B cell (primary cell): Measurements from ENCODE around the gene KSR1. TPM values are rescaled to one million over a fixed set of nuclear protein-coding genes. Genes with fewer than 3 reads are reported as not detected.

ENCODE experiments used
- ATAC-seq: fragments of 200-7000 bp; cut with Tn5 transposase; one replicate; pipeline ENCODE4 v1.10.0; 2021; ENCODE audit warnings: low read depth, mild to moderate bottlenecking, moderate number of reproducible peaks, moderate library complexity
- CTCF ChIA-PET: fragments of 350-600 bp; sonication (Branson Sonifier 250); formaldehyde crosslinking; loops from one replicate; lab custom pipeline; 2021; ENCODE audit warnings: antibody characterized with exemption, inconsistent platforms; lab: Charles Lee
- POLR2A ChIA-PET: fragments of 350-600 bp; sonication (Branson Sonifier 250); formaldehyde crosslinking; loops from one replicate; lab custom pipeline; 2021; ENCODE audit warnings: antibody characterized with exemption; lab: Charles Lee
- DNase-seq: peaks from one replicate; pipeline ENCODE4 v3.0.0; 2013
- H2AFZ ChIP-seq: 2 replicates; pipeline ENCODE4 v1.6.1; 2012; ENCODE audit warnings: mild to moderate bottlenecking, low read depth, low read length; ENCODE audit not compliant: insufficient read depth, poor library complexity, severe bottlenecking
- H3K27ac ChIP-seq, 2 donors: 1 replicate in 1 of 2; 2 replicates in 1 of 2; pipeline ENCODE4 v1.5.1; 2012 to 2013; ENCODE audit warnings: low read length in 2 of 2, mild to moderate bottlenecking in 2 of 2, moderate library complexity in 1 of 2
- H3K27me3 ChIP-seq, 4 experiments: fragments of 200-600 bp in 1 of 4; sonication (generic) in 1 of 4; replicated peaks in 1 of 4; 1 replicate in 2 of 4; 2 replicates in 2 of 4; pipeline versions ENCODE4 v1.6.1 to v1.7.0; 2013 to 2016; ENCODE audit warnings: low read length in 3 of 4, mild to moderate bottlenecking in 2 of 4, mixed read lengths in 1 of 4, moderate library complexity in 1 of 4; ENCODE audit not compliant: insufficient read depth in 4 of 4, control insufficient read depth in 3 of 4; ENCODE audit errors: control extremely low read depth in 1 of 4
- H3K36me3 ChIP-seq, 2 experiments: replicated peaks in 1 of 2; 1 replicate in 1 of 2; 2 replicates in 1 of 2; pipeline versions ENCODE4 v1.6.1 to v1.7.1; 2013; ENCODE audit warnings: low read length in 1 of 2; ENCODE audit not compliant: insufficient read depth in 2 of 2, control insufficient read depth in 1 of 2; ENCODE audit errors: control extremely low read depth in 1 of 2, extremely low read depth in 1 of 2
- H3K4me1 ChIP-seq, 2 donors: fragments of 200-600 bp in 1 of 2; sonication (generic) in 1 of 2; 1 replicate in 1 of 2; 2 replicates in 1 of 2; pipeline versions ENCODE4 v1.5.1 to v1.6.1; 2013 to 2017; ENCODE audit warnings: low read length in 2 of 2; ENCODE audit not compliant: control insufficient read depth in 2 of 2, insufficient read depth in 2 of 2
- H3K4me2 ChIP-seq: replicated peaks from 2 replicates; pipeline ENCODE3; 2012; ENCODE audit warnings: mild to moderate bottlenecking, low read depth, low read length; ENCODE audit not compliant: poor library complexity, severe bottlenecking
- H3K4me3 ChIP-seq, 5 experiments: fragments of 200-600 bp in 1 of 5; sonication (generic) in 1 of 5; 1 replicate in 3 of 5; 2 replicates in 2 of 5; pipeline versions ENCODE4 v1.5.1 to v1.7.0; 2011 to 2016; ENCODE audit warnings: low read length in 4 of 5, mild to moderate bottlenecking in 4 of 5, low read depth in 2 of 5, control low read depth in 1 of 5, moderate library complexity in 1 of 5; ENCODE audit not compliant: insufficient read depth in 1 of 5; ENCODE audit errors: control extremely low read depth in 1 of 5, extremely low read depth in 1 of 5
- H3K79me2 ChIP-seq: fragments of 200-600 bp; sonication (generic); one replicate; pipeline ENCODE4 v1.6.0; 2016; ENCODE audit warnings: low read length; ENCODE audit not compliant: control insufficient read depth, insufficient read depth
- H3K9ac ChIP-seq: fragments of 200-600 bp; sonication (generic); 2 replicates; pipeline ENCODE4 v1.6.1; 2017; ENCODE audit warnings: mild to moderate bottlenecking, low read length, moderate library complexity
- H3K9me3 ChIP-seq, 3 donors: one replicate each; pipeline versions ENCODE4 v1.6.1 to v1.7.1; 2013; ENCODE audit warnings: low read length in 2 of 3; ENCODE audit not compliant: control insufficient read depth in 2 of 3, insufficient read depth in 1 of 3; ENCODE audit errors: control extremely low read depth in 1 of 3
- H4K20me1 ChIP-seq: 2 replicates; pipeline ENCODE4 v1.6.0; 2012; ENCODE audit warnings: mild to moderate bottlenecking, low read length; ENCODE audit not compliant: insufficient read depth, control insufficient read depth, poor library complexity, severe bottlenecking
- H3K27ac Mint-ChIP-seq: one replicate; pipeline ENCODE4 v1.8.0; 2021; ENCODE audit warnings: mixed read lengths
- H3K27me3 Mint-ChIP-seq: one replicate; pipeline ENCODE4 v1.8.0; 2021; ENCODE audit warnings: mixed read lengths
- H3K4me1 Mint-ChIP-seq: one replicate; pipeline ENCODE4 v1.8.0; 2021; ENCODE audit warnings: mixed read lengths
- H3K4me3 Mint-ChIP-seq: one replicate; pipeline ENCODE4 v1.8.0; 2021; ENCODE audit warnings: mixed read lengths
- H3K9me3 Mint-ChIP-seq: one replicate; pipeline ENCODE4 v1.8.0; 2022; ENCODE audit warnings: mixed read lengths; ENCODE audit not compliant: insufficient read depth
- EZH2 ChIP-seq: IDR thresholded peaks from 2 replicates; pipeline ENCODE4 v1.6.1; 2012; ENCODE audit warnings: borderline replicate concordance, low read depth, mild to moderate bottlenecking, moderate library complexity, low read length; ENCODE audit not compliant: insufficient read depth, poor library complexity, severe bottlenecking
- WGBS: methylation state at CpG from one replicate; pipeline ENCODE4 v1.1.5; 2013; ENCODE audit warnings: missing lambda C conversion rate; ENCODE audit not compliant: insufficient coverage; 5-methylcytosine and 5-hydroxymethylcytosine counted together
- intact Hi-C: fragments of 100-400 bp; cut with micrococcal nuclease; formaldehyde crosslinking; loops from one replicate; pipeline ENCODE4 v1.10.0; 2022
- polyA plus RNA-seq: library from polyadenylated mRNA; depleted of rRNA; stranded (reverse); fragments of >200 nt; gene quantifications from 2 replicates; pipeline ENCODE4 v1.2.3, GENCODE V29; 2012
- total RNA-seq, 2 donors: library from RNA; stranded (reverse); fragments of 120-200 nt in 1 of 2; gene quantifications; 1 replicate in 1 of 2; 2 replicates in 1 of 2; pipeline versions ENCODE4 v1.2.3 to v1.2.4, GENCODE V29; 2013 to 2022
- TF ChIP-seq, protein P1 (sequence below): fragments of 200-600 bp; IDR thresholded peaks from one replicate; pipeline ENCODE4 v1.8.0; 2022; ENCODE audit warnings: antibody characterized with exemption, mild to moderate bottlenecking

KSR1 gene
- total and polyA plus RNA-seq, 2 donors (not counting 1 experiment from before 2014, with no cell fraction given): 27.5 to 85.6 TPM

DNA sequence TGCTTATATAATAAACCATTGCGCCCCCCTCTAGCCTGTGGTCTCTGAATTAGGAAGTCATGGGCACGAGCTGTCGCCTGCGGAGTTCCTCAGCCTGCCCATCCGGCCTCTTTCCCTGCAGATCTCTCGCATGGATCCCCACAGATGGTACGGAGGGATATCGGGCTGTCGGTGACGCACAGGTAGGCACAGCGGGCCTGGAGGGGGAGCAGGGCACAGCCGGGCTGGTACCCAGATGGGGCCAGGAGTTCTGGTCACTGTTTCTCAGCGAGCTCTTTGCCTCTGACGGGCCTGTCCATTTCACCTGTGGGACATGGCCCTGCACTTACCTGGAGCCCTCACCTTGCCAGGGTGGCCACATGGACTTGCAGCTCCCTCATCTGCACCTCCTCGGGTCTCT, 132.1 kb downstream of the KSR1 start:
- no peaks in the 10 kb centered on the region for H3K27me3 ChIP-seq
- ChIA-PET CTCF (interaction anchor here (1.1 to 6.6 kb wide), 2 partner anchors 9 to 14 kb away, joined by 3 to 51 read pairs; no protein-coding TSS in a partner anchor), POLR2A (no interaction called here)
- Mint-ChIP-seq H3K4me3 (no peak overlapping the region), H3K9me3 (no peaks in the 10 kb centered on the region), H3K4me1 (peaks cover 11% of the 10 kb centered on the region), H3K27me3 (no peaks in the 10 kb centered on the region), H3K27ac (no peak overlapping the region)
- 96% methylated on average over 15 of the region's 15 CpGs for WGBS
- no peak overlapping the region for H2AFZ ChIP-seq
- H3K79me2 ChIP-seq: no peaks in the 10 kb centered on the region
- H3K9me3 ChIP-seq: no peaks in the 10 kb centered on the region
- H3K36me3 ChIP-seq: peaks cover 0 to 12% of the 10 kb centered on the region in 2 experiments
- no peaks in the 10 kb centered on the region for H4K20me1 ChIP-seq
- H3K4me1 ChIP-seq: peaks cover 0 to 14% of the 10 kb centered on the region in 2 donors
- no peak overlapping the region for H3K4me2 ChIP-seq
- no peak for TF ChIP-seq EZH2
- TF ChIP-seq, protein P1, sequence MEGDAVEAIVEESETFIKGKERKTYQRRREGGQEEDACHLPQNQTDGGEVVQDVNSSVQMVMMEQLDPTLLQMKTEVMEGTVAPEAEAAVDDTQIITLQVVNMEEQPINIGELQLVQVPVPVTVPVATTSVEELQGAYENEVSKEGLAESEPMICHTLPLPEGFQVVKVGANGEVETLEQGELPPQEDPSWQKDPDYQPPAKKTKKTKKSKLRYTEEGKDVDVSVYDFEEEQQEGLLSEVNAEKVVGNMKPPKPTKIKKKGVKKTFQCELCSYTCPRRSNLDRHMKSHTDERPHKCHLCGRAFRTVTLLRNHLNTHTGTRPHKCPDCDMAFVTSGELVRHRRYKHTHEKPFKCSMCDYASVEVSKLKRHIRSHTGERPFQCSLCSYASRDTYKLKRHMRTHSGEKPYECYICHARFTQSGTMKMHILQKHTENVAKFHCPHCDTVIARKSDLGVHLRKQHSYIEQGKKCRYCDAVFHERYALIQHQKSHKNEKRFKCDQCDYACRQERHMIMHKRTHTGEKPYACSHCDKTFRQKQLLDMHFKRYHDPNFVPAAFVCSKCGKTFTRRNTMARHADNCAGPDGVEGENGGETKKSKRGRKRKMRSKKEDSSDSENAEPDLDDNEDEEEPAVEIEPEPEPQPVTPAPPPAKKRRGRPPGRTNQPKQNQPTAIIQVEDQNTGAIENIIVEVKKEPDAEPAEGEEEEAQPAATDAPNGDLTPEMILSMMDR: no peak
- H3K27ac ChIP-seq: no peak overlapping the region
- H3K4me3 ChIP-seq: no peak overlapping the region
- H3K9ac ChIP-seq: no peak overlapping the region
- DNase-seq (no peak), ATAC-seq (no peak)
- intact Hi-C loops: no loop called here

DNA sequence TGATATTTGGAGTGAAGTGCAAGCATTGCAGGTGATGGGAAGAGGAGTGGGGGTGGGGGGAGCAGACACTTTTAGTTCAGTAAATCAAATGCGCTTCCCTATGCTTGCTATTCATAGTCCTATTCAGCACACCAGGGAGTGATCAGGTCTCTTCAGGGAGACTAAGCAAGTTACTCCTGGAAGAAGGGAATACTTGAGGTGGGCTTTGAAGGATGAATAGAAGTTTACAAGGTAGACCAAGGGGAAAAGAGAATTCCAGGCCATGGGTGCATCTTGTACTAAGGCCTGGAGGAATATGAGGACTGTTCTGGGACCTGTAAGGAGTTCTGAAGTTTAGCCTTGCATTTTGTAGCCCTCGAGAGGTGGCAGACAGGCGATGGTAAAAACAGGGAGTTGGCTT, 134.6 kb downstream of the KSR1 start:
- peaks cover 0 to 9% of the 10 kb centered on the region in 2 experiments for H3K36me3 ChIP-seq
- no peak overlapping the region for H3K4me3 Mint-ChIP-seq
- 100% methylated on average over 2 of the region's 3 CpGs for WGBS
- H3K27me3 ChIP-seq: no peaks in the 10 kb centered on the region
- TF ChIP-seq EZH2: no peak
- TF ChIP-seq, protein P1: no peak
- H4K20me1 ChIP-seq: no peaks in the 10 kb centered on the region
- POLR2A ChIA-PET: no interaction called here
- intact Hi-C loops: no loop called here
- H3K4me2 ChIP-seq: no peak overlapping the region
- H3K4me3 ChIP-seq: no peak overlapping the region
- no peaks in the 10 kb centered on the region for H3K4me1 ChIP-seq
- no peak overlapping the region for H3K27ac ChIP-seq
- H3K27ac Mint-ChIP-seq: no peak overlapping the region
- H2AFZ ChIP-seq: no peak overlapping the region
- DNase-seq (no peak), ATAC-seq (no peak)
- H3K4me1 Mint-ChIP-seq: peaks cover under 1% of the 10 kb centered on the region
- H3K9ac ChIP-seq: no peak overlapping the region
- no peaks in the 10 kb centered on the region for H3K9me3 ChIP-seq
- H3K79me2 ChIP-seq: no peaks in the 10 kb centered on the region
- no peaks in the 10 kb centered on the region for H3K27me3 Mint-ChIP-seq
- H3K9me3 Mint-ChIP-seq: no peaks in the 10 kb centered on the region
- CTCF ChIA-PET: interaction anchor here (1.6 to 6.6 kb wide), 2 partner anchors 12 to 61 kb away, joined by 3 to 51 read pairs; no protein-coding TSS in a partner anchor
